ENCODE data around the gene SDHB. TPM values are rescaled to one million over a fixed set of nuclear protein-coding genes. Genes with fewer than 3 reads are reported as not detected.

The SDHB gene
- total RNA-seq, 1 experiment from 2014 or later = 159 TPM

GRCh38 chr1:16976966-16977365, 76.9 kb downstream of the SDHB start:
- H3K4me3 ChIP-seq (replicated peaks in 1 of 2; ENCODE audit: low read depth in 1 of 2, low read length in 2 of 2) = no peak overlapping the region
- intact Hi-C loops (cut with micrococcal nuclease) = no loop called here
- ChIA-PET RAD21 (ENCODE audit: low non-redundant PET in 1 of 2, low total read pairs in 2 of 2, uncharacterized antibody in 2 of 2, unreplicated experiment in 2 of 2) (no interaction called here), CTCF (no interaction called here), POLR2A (no interaction called here)
- BruUV-seq (replicated peaks) = no TSS peak
- H4K20me1 ChIP-seq (ENCODE audit: insufficient read depth) = no peaks in the 10 kb centered on the region
- peaks cover 30% of the 10 kb centered on the region; the same call in 1 of the 2 replicates for H3K79me2 ChIP-seq (ENCODE audit: insufficient read depth, low read length)
- peaks cover 23 to 38% of the 10 kb centered on the region in 2 experiments for H3K4me1 ChIP-seq (ENCODE audit: control insufficient read depth in 1 of 2, insufficient read depth in 2 of 2, low read length in 2 of 2)
- no peaks in the 10 kb centered on the region for H3K9me2 ChIP-seq (ENCODE audit: insufficient read depth)
- no peak overlapping the region for H2AFZ ChIP-seq (ENCODE audit: low read depth, low read length, poor library complexity, severe bottlenecking)
- no peak overlapping the region for H3K27ac ChIP-seq (ENCODE audit: low read depth, low read length)
- DNase-seq (ENCODE audit: low read depth, low spot score) (no peak), ATAC-seq (no peak)
- no peaks in the 10 kb centered on the region for H3K9me3 ChIP-seq (ENCODE audit: control insufficient read depth in 1 of 2, insufficient read depth in 1 of 2, low read depth in 1 of 2, low read length in 2 of 2)
- no peak overlapping the region for H3K4me2 ChIP-seq (ENCODE audit: low read length)
- peaks cover 0 to 8% of the 10 kb centered on the region in 2 experiments; a peak in 2 of 4 replicates for H3K36me3 ChIP-seq (ENCODE audit: control insufficient read depth in 1 of 2, insufficient read depth in 2 of 2, low read length in 2 of 2)
- no peaks in the 10 kb centered on the region for H3K27me3 ChIP-seq (ENCODE audit: insufficient read depth, low read length)
- no peak overlapping the region for H3K9ac ChIP-seq (ENCODE audit: low read length)
- TF ChIP-seq EZH2 (IDR thresholded peaks at IDR 0.05) (no peak), ZNF274 (IDR thresholded peaks at IDR 0.05; ENCODE audit: low read depth, low read length) (no peak), SP1 (IDR thresholded peaks at IDR 0.05; ENCODE audit: low read depth) (no peak), YY1 (IDR thresholded peaks at IDR 0.05; ENCODE audit: extremely low read depth, insufficient replicate concordance, low read depth, low read length) (no peak), MAX (IDR thresholded peaks at IDR 0.05) (no peak), ATF3 (IDR thresholded peaks at IDR 0.05) (no peak), TCF7L2 (IDR thresholded peaks at IDR 0.05; ENCODE audit: borderline replicate concordance, extremely low read depth, insufficient read depth, insufficient read length) (no peak)

DNA sequence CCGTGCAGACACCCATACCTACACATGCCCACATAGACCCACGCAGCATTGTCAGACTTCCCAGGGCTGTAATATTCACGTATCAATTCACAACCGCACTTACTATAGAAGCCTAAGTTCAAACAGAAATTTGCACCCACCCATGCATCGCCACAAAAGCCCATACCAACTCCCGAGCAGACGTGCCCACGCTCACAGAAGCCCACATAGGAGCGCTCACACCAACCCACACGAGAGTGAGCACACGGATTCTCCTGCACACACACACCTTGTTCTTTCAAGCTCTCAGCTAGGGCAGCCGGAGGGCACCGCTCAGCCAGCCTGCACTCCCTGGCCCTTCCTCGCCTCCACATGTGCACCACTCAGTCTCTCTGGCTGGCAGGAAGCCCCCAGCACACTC, 78.0 kb downstream of the SDHB start:
- Histone ChIP-seq H3K4me2 (ENCODE audit: low read length) (no peak overlapping the region), H3K4me3 (replicated peaks in 1 of 2; ENCODE audit: low read depth in 1 of 2, low read length in 2 of 2) (no peak overlapping the region), H3K9me2 (ENCODE audit: insufficient read depth) (no peaks in the 10 kb centered on the region), H3K27ac (ENCODE audit: low read depth, low read length) (no peak overlapping the region; the same call in 1 of the 2 replicates), H3K79me2 (ENCODE audit: insufficient read depth, low read length) (peaks cover 30% of the 10 kb centered on the region; the same call in 1 of the 2 replicates), H3K9ac (ENCODE audit: low read length) (no peak overlapping the region), H4K20me1 (ENCODE audit: insufficient read depth) (no peaks in the 10 kb centered on the region), H3K9me3 (ENCODE audit: control insufficient read depth in 1 of 2, insufficient read depth in 1 of 2, low read depth in 1 of 2, low read length in 2 of 2) (no peaks in the 10 kb centered on the region), H3K36me3 (ENCODE audit: control insufficient read depth in 1 of 2, insufficient read depth in 2 of 2, low read length in 2 of 2) (peaks cover 0 to 8% of the 10 kb centered on the region in 2 experiments; a peak in 2 of 4 replicates), H2AFZ (ENCODE audit: low read depth, low read length, poor library complexity, severe bottlenecking) (no peak overlapping the region), H3K4me1 (ENCODE audit: control insufficient read depth in 1 of 2, insufficient read depth in 2 of 2, low read length in 2 of 2) (peaks cover 21 to 36% of the 10 kb centered on the region in 2 experiments), H3K27me3 (ENCODE audit: insufficient read depth, low read length) (no peaks in the 10 kb centered on the region)
- DNase-seq (ENCODE audit: low read depth, low spot score) = no peak
- TF ChIP-seq RAD21 (IDR thresholded peaks at IDR 0.05; ENCODE audit: low read depth) = no peak
- no peak for TF ChIP-seq ZNF274 (IDR thresholded peaks at IDR 0.05; ENCODE audit: low read depth, low read length)
- TF ChIP-seq SRF (IDR thresholded peaks at IDR 0.05; ENCODE audit: low read depth) = no peak
- TF ChIP-seq EZH2phosphoT487 (IDR thresholded peaks at IDR 0.05; ENCODE audit: borderline replicate concordance) = no peak
- TF ChIP-seq CBX3 (IDR thresholded peaks at IDR 0.05; ENCODE audit: low read depth) = no peak
- TF ChIP-seq EGR1 (IDR thresholded peaks at IDR 0.05; ENCODE audit: low read depth) = no peak
- no peak for TF ChIP-seq ATF3 (IDR thresholded peaks at IDR 0.05)
- TF ChIP-seq, protein P1, sequence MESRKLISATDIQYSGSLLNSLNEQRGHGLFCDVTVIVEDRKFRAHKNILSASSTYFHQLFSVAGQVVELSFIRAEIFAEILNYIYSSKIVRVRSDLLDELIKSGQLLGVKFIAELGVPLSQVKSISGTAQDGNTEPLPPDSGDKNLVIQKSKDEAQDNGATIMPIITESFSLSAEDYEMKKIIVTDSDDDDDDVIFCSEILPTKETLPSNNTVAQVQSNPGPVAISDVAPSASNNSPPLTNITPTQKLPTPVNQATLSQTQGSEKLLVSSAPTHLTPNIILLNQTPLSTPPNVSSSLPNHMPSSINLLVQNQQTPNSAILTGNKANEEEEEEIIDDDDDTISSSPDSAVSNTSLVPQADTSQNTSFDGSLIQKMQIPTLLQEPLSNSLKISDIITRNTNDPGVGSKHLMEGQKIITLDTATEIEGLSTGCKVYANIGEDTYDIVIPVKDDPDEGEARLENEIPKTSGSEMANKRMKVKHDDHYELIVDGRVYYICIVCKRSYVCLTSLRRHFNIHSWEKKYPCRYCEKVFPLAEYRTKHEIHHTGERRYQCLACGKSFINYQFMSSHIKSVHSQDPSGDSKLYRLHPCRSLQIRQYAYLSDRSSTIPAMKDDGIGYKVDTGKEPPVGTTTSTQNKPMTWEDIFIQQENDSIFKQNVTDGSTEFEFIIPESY (IDR thresholded peaks at IDR 0.05; ENCODE audit: extremely low read depth, insufficient replicate concordance, low read length) = no peak
- no peak for TF ChIP-seq JUND (IDR thresholded peaks at IDR 0.05)
- TF ChIP-seq POLR2A (IDR thresholded peaks at IDR 0.05; ENCODE audit: borderline replicate concordance, extremely low read depth, insufficient read depth, insufficient read length) = no peak
- no peak for TF ChIP-seq MAX (IDR thresholded peaks at IDR 0.05)
- TF ChIP-seq, protein P2, sequence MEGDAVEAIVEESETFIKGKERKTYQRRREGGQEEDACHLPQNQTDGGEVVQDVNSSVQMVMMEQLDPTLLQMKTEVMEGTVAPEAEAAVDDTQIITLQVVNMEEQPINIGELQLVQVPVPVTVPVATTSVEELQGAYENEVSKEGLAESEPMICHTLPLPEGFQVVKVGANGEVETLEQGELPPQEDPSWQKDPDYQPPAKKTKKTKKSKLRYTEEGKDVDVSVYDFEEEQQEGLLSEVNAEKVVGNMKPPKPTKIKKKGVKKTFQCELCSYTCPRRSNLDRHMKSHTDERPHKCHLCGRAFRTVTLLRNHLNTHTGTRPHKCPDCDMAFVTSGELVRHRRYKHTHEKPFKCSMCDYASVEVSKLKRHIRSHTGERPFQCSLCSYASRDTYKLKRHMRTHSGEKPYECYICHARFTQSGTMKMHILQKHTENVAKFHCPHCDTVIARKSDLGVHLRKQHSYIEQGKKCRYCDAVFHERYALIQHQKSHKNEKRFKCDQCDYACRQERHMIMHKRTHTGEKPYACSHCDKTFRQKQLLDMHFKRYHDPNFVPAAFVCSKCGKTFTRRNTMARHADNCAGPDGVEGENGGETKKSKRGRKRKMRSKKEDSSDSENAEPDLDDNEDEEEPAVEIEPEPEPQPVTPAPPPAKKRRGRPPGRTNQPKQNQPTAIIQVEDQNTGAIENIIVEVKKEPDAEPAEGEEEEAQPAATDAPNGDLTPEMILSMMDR (IDR thresholded peaks at IDR 0.05 in 2 of 3, conservative IDR thresholded peaks at IDR 0.05 in 1 of 3; ENCODE audit: borderline replicate concordance in 1 of 3, insufficient read depth in 1 of 3, low read depth in 2 of 3, low read length in 2 of 3) = no peak
- ChIA-PET POLR2A (no interaction called here), RAD21 (ENCODE audit: low non-redundant PET in 1 of 2, low total read pairs in 2 of 2, uncharacterized antibody in 2 of 2, unreplicated experiment in 2 of 2) (no interaction called here), CTCF (interaction anchor here (1.0 kb wide), 1 partner anchor 15 kb away, joined by 3 read pairs; no protein-coding TSS in a partner anchor)
- no TSS peak for BruUV-seq (replicated peaks)
- intact Hi-C loops (cut with micrococcal nuclease) = no loop called here
- ATAC-seq = no peak
